ENCODE results near the gene ARHGEF2.

Gene ARHGEF2

GRCh38 chr1:155973723-155974122, 4.6 kb downstream of the ARHGEF2 start:
- DNase-seq (ENCODE audit: insufficient read length, low spot score) (no peak), FAIRE-seq (no peak)

GRCh38 chr1:155971910-155972809, 6.2 kb downstream of the ARHGEF2 start:
- FAIRE-seq (no peak), DNase-seq (ENCODE audit: insufficient read length, low spot score) (no peak)

GRCh38 chr1:155970531-155971167, 7.7 kb downstream of the ARHGEF2 start:
- DNase-seq (ENCODE audit: insufficient read length, low spot score), result no peak
- FAIRE-seq, result no peak

DNA sequence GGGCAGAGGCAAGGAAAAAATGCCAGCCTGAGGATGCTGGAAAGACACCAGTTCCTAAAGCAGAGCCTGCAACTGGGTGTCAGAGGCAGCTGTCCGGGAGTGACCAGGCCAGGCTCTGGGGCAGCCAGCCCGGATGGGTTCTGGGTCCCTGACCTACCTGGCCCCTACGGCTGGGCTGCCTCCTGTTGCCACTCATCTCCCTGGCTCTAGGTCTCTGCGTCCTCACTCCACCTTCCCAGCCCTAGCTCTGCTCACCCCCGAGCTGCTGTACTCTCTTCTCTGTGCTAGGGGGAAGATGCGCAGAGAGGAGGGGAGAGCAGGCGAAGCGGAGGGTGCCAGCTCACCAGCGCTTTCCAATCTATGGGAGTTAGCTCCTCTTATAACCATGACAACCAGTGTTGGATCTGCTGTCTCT, 9.0 kb downstream of the ARHGEF2 start:
- no peak for DNase-seq (ENCODE audit: insufficient read length, low spot score)
- FAIRE-seq, result no peak

DNA sequence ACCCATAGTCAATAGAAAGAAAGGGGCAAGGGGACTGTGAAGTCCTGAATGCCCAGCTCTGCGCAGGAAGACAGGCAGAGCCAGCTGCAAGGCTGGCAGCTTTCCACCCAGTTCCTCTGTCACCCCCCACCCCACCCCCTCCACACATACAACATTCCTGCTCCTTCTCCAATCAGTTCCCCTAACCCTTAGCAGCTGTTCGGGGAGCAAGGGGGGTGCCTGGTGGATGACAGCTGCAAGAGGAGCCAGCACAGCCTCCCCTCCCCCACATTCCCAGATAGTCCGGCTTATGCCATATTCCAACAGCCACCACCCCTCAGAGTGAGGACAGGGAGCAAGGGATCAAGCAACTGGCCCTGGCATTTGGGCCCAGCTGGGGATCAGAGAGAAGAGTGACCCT, 9.7 kb downstream of the ARHGEF2 start:
- DNase-seq (ENCODE audit: insufficient read length, low spot score), result no peak
- no peak for FAIRE-seq

DNA sequence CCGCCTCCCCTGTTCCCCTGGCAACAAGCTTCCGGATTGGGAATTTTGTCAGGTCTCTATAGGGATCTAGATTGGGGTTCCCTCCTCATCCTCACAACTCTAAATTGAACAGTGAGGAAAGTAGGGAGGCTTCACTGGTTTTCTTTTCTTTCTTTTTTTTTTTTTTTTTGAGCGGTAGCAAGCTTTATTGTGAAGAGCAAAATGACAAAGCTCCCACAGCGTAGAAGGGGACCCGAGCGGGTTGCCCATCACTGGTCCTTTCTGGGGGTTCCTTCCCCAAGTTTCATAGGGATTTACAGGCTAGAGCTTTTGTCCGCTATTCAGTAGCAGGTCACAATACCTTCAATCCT, 10.3 kb downstream of the ARHGEF2 start:
- no peak for FAIRE-seq
- DNase-seq (ENCODE audit: insufficient read length, low spot score), result no peak

- FAIRE-seq (no peak), DNase-seq (ENCODE audit: insufficient read length, low spot score) (no peak)
Measured at GRCh38 chr1:155967341-155968050, 10.9 kb downstream of the ARHGEF2 start.

GRCh38 chr1:155966750-155967149, 11.6 kb downstream of the ARHGEF2 start:
- DNase-seq (ENCODE audit: insufficient read length, low spot score), result no peak
- no peak for FAIRE-seq

DNA sequence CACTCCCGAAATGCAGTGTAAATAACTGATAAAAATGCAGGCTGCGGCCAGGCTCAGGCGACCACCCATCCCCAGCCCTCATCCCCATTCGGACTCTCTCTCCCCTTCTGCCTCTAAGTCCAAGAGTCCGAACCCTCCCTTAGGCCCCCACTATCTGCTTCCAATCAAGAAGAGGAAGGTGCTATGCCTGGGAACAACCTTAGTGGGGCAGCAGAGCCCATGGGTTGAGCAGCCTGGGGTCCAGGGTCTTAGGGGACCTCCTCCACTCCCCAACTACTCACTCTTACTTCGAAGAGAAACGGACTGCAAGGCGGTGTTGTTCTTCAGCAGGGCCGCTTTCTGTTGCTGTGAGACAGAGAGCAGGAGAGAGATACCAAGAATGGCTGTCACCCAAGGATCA, 12.2 kb downstream of the ARHGEF2 start:
- no peak for FAIRE-seq
- DNase-seq (ENCODE audit: insufficient read length, low spot score), result no peak

DNA sequence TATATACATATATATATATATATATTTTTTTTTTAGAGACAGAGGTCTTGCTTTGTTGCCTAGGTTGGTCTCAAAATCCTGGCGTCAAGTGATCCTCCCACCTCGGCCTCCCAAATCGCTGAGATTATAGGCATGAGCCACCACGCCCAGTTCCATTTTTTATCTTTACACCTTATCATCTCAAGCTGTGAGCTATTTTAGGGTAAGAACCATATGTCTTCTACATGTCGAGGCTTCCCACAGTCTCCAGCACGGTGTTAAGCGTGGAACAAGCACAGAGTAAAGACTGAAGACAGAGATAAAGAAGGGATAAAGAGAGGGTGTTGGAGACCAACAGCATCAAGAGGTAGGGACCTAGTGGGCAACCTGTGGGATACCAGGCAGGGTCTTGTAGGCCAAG, 14.2 kb downstream of the ARHGEF2 start:
- FAIRE-seq (no peak), DNase-seq (ENCODE audit: insufficient read length, low spot score) (no peak)

GRCh38 chr1:155962599-155963211, 15.6 kb downstream of the ARHGEF2 start:
- DNase-seq (ENCODE audit: insufficient read length, low spot score), result no peak

GRCh38 chr1:155961937-155962336, 16.4 kb downstream of the ARHGEF2 start:
- peak; percentile 84 for DNase-seq (ENCODE audit: insufficient read length, low spot score)
- FAIRE-seq, result peak; percentile 60

More at GRCh38 chr1:155962599-155963211, 15.6 kb downstream of the ARHGEF2 start:
- no peak for FAIRE-seq

DNA sequence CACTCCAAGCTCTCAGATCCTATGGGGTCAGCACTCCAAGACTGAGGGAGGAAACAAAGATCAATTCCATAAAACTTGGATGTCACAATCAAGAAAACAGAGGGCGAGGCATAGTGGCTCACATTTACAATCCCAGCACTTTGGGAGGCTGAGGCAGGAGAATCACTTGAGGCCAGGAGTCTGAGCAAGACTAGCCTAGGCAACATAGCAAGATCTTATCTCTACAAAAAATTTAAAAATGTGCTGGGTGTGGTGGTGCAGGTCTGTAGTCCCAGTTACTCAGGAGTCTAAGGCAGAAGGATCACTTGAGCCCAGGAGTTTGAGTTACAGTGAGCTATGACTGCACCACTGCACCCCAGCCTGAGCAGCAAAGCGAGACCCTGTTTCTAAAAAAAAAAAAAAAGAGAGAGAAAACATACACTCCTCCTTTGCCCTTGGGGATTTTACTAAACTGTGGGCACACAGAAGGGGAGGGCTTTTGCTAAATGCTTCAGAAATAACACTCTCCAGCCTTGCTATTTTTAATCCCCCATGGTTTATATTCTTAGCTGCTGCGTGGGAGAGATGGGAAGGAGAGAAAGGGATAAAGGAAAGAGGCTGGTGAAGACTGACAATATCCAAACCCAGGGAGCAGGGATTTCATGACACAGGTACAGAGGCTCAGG, 18.1 kb downstream of the ARHGEF2 start:
- FAIRE-seq, result no peak

DNA sequence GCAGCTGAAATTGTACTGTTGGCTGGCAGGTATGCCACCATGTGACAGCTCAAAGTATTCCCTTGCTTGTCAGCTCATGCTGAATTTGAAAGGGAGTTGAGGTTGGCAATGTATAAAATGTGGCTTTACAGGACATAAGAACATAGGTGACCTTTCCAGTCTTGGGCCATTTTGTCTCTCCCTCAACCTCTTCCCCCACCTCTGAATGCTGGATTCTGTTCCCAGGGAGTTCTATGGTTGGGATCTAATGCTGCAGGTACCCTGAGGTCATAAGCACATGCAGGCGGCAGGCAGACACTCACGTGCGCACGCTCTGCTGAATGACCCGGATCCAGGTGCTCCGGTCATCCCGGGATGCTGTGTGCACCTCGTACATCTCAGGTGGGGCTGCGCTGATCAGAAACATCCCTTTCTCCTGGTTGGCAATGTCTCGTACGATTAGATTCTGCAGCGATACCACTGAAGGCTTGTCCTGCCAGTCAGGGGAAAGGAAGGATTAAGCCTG, 20.9 kb downstream of the ARHGEF2 start:
- no peak for DNase-seq (ENCODE audit: insufficient read length, low spot score)
- FAIRE-seq, result no peak

More for the DNA sequence above, 18.1 kb downstream of the ARHGEF2 start:
- no peak for DNase-seq (ENCODE audit: insufficient read length, low spot score)

- FAIRE-seq (no peak), DNase-seq (ENCODE audit: insufficient read length, low spot score) (no peak)
Measured at GRCh38 chr1:155954645-155955044, 23.7 kb downstream of the ARHGEF2 start.

DNA sequence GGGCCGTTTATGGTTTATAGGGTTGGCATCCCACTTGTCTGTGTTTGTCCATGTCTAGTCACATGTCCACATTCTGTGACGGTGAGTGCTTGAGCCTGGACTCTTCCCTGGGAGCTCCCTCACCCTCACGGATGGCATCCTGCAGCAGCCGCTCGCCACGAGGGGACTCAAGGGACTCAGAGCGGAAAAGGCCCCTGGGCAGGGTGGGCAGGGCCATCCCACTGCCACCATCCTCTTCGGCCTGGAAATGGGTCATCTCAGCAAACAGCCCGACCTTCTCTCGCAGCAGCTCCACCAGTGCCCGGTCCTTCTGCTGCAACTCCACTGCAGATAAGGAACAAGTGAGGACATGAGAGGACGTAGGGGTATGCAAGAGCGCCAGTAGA, 25.8 kb downstream of the ARHGEF2 start:
- no peak for DNase-seq (ENCODE audit: insufficient read length, low spot score)
- no peak for FAIRE-seq

DNA sequence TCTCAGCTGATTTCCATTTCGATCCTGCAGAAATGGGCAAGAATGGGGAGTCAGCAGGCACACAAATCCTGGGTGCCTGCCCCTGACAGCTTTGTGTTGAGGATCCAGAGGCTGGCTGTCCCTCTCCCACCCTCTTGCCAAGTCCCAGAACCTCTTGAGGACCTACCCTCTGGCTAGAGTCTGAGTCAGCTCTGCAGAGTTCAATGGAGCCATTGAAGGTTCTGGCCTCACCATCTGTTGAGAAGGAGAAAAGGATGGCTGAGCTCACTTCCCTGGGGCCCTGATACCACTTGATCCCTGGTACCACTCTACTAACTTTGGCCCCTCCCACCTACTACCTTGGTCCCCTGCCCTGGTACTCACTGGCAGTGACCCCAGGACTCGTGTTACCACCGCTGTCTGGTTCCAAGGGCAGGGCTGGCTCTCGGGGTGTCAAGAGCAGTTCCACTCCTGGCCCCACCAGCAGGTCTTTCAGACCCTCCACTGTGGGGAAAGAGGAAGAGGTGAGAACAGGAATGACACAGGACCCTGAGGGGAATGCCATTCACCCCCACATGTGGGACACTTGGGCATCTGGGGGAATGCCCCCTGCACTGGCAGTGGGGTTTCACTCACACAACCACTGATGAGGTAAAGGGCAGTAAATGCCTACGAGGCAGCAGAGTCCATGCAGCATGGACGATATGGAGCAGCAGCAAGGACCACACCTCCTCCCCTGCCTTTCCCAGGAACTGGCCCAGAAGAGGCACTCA, 26.4 kb downstream of the ARHGEF2 start:
- no peak for DNase-seq (ENCODE audit: insufficient read length, low spot score)
- FAIRE-seq, result no peak

DNA sequence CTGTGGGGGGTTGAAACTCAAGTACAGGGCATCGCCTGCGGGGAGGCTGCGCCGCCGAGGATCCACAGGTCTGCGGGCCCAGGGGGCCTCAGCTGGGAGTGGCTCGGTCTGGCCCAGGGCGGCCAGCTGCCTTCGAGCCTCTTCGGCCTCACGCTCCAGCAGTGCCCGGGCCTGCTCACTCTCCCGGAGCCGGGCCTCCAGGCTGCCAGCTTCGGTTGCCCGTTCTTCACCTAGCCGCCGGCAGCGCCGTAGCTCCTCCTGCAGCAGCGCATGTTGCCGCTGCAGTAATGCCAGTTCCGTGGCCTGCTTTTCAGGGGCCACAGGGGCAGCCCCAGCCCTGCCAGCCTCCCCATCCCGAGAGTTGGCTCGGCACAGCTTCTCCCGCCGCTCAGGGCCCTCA, 27.5 kb downstream of the ARHGEF2 start:
- FAIRE-seq (no peak), DNase-seq (ENCODE audit: insufficient read length, low spot score) (no peak)

DNA sequence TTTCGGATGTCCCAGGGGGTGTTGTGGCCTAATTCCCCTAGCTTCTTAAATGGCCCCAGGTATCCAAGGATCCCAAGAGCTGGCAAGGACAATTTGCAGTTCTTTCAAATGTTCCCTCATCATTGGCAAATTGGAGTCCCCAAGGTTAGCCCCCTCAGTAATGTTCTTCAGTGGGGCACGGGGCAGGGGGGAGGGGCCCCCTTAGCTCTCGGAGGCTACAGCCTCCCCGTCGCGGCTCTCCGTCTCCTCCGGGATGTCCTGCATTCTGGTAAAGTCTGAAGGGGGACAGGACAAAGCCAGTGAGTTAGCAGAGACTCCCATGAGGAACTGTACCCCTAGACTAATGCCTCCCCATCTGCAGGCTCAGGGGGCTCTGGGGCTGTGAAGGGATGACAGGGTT, 30.6 kb downstream of the ARHGEF2 start:
- no peak for FAIRE-seq
- DNase-seq (ENCODE audit: insufficient read length, low spot score), result no peak

DNA sequence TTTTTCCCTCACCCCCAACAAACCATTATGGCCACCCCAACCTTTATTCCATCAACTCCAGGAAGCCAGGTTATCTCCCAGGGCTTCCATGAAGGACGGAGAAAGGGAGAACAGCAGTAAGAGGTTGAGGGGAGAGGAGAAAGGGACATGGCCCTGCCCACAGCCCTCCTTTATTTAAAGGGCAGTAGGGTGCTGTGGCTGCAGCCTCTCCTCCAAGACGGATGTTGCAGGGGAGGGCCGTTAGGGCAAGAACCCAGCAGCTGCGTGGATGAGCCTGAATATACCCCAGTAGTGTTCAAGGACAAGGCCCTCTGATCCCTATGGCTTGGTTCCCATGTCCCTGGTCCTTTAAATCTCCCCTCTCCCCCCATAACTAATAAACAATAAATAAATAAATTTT, 31.1 kb downstream of the ARHGEF2 start:
- FAIRE-seq, result no peak
- DNase-seq (ENCODE audit: insufficient read length, low spot score), result no peak
